CD4-positive, alpha-beta T cell (primary cell): ENCODE data around the gene ERP27. TPM values are rescaled to one million over a fixed set of nuclear protein-coding genes. Genes with fewer than 3 reads are reported as not detected.
A peak's percentile ranks its signal among the peaks of the same experiment; 100 is the strongest.

Experiments
- ATAC-seq: fragments of 200-7000 bp; cut with Tn5 transposase; one replicate; pipeline ENCODE4 v1.10.0; 2022; ENCODE audit warnings: mild to moderate bottlenecking; ENCODE audit not compliant: poor library complexity
- CTCF ChIA-PET: fragments of 350-600 bp; sonication (Branson Sonifier 250); formaldehyde crosslinking; loops from one replicate; lab custom pipeline; 2021; ENCODE audit warnings: antibody characterized with exemption, inconsistent platforms; lab: Charles Lee
- POLR2A ChIA-PET: fragments of 350-600 bp; sonication (Branson Sonifier 250); formaldehyde crosslinking; loops from one replicate; lab custom pipeline; 2021; ENCODE audit warnings: antibody characterized with exemption, inconsistent platforms; lab: Charles Lee
- DNase-seq, 14 experiments: peaks; one replicate each; pipeline ENCODE4 v3.0.0-alpha.2; 2013 to 2020; ENCODE audit warnings: mixed read lengths in 2 of 14
- H3K27ac ChIP-seq, 2 donors: one replicate each; pipeline versions ENCODE4 v1.5.1 to v1.7.0; 2013; ENCODE audit warnings: low read length in 2 of 2, low read depth in 1 of 2, mild to moderate bottlenecking in 1 of 2
- H3K27me3 ChIP-seq, 2 experiments: 1 replicate in 1 of 2; 2 replicates in 1 of 2; pipeline versions ENCODE4 v1.6.1 to v1.7.0; 2013; ENCODE audit warnings: low read length in 2 of 2, control low read depth in 1 of 2, mild to moderate bottlenecking in 1 of 2, moderate library complexity in 1 of 2; ENCODE audit not compliant: insufficient read depth in 2 of 2, control insufficient read depth in 1 of 2
- H3K36me3 ChIP-seq: one replicate; pipeline ENCODE4 v1.6.1; 2013; ENCODE audit warnings: low read length, control low read depth; ENCODE audit not compliant: insufficient read depth
- H3K4me1 ChIP-seq: one replicate; pipeline ENCODE4 v1.6.1; 2013; ENCODE audit warnings: low read length, control low read depth; ENCODE audit not compliant: insufficient read depth
- H3K4me3 ChIP-seq: one replicate; pipeline ENCODE4 v1.5.1; 2013; ENCODE audit warnings: mild to moderate bottlenecking, low read length, moderate library complexity
- H3K9me3 ChIP-seq, 2 experiments: 1 replicate in 1 of 2; 2 replicates in 1 of 2; pipeline versions ENCODE4 v1.6.1 to v1.7.0; 2013; ENCODE audit warnings: low read length in 2 of 2, mild to moderate bottlenecking in 2 of 2, control low read depth in 1 of 2, moderate library complexity in 1 of 2; ENCODE audit not compliant: control insufficient read depth in 1 of 2, insufficient read depth in 1 of 2
- H3K27ac Mint-ChIP-seq: one replicate; pipeline ENCODE4 v1.8.0; 2020; ENCODE audit warnings: mixed read lengths
- H3K27me3 Mint-ChIP-seq: one replicate; pipeline ENCODE4 v1.8.0; 2021; ENCODE audit warnings: mixed read lengths
- H3K36me3 Mint-ChIP-seq: one replicate; pipeline ENCODE4 v1.8.0; 2021; ENCODE audit warnings: low read depth, mixed read lengths
- H3K4me1 Mint-ChIP-seq: one replicate; pipeline ENCODE4 v1.8.0; 2021; ENCODE audit warnings: low read depth, mixed read lengths
- H3K4me3 Mint-ChIP-seq: one replicate; pipeline ENCODE4 v1.8.0; 2020; ENCODE audit warnings: mild to moderate bottlenecking, mixed read lengths
- H3K9me3 Mint-ChIP-seq: one replicate; pipeline ENCODE4 v1.8.0; 2020; ENCODE audit warnings: mixed read lengths
- intact Hi-C, 2 experiments: fragments of 100-400 bp; cut with DNase I in 1 of 2; cut with micrococcal nuclease in 1 of 2; formaldehyde crosslinking; loops; one replicate each; pipeline versions ENCODE4 v1.15.1 to v1.9.0; 2023 to 2025; cut with DNase I, micrococcal nuclease
- total RNA-seq, 174 experiments: library from RNA in 2 of 174; stranded (reverse) in 2 of 174; gene quantifications; one replicate each; pipeline ENCODE4 v1.2.3 and lab custom pipeline; 2021 to 2026
- TF ChIP-seq, protein P1 (sequence below): fragments of 200-600 bp; IDR thresholded peaks from one replicate; pipeline ENCODE4 v1.8.0; 2022; ENCODE audit warnings: antibody characterized with exemption, mild to moderate bottlenecking

The ERP27 gene
- total RNA-seq, 2 experiments from 2014 or later = 16.2 to 17.1 TPM

DNA sequence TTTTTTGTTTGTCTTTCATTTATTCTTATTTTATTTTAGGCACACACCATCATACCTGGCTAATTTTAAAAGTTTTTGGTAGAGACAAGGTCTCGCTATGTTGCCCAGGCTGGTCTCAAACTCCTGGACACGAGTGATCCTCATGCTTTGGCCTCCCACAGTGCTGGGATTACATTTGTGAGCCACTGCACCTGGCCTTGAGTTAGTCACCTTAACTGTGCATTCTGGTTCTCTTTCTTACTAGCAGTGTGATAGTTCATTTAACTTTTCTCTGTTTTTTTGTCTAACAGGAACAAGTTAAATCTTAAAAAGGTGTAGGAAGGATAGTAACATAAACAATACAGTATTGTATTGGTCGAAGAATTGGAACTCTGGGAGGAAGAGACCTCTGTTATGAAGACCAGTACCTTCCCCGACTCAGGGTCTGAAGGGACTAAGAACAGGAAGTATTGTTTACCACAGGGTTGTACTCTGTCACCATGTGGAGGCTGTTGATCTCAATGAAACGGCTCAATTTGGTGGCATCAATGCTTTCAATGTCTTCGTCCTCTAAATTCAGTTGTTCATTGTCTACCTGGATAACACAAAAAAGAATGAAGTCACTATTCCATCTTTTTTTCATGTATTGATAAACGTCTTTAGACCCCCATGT, 17.7 kb downstream of the ERP27 start:
- POLR2A ChIA-PET = interaction anchor here (0.9 to 2.2 kb wide), 8 partner anchors 11 to 151 kb away, joined by 3 to 9 read pairs (median 4); partner anchors contain the start of gene ERP27
- CTCF ChIA-PET = interaction anchor here (1.2 to 1.4 kb wide), 3 partner anchors 40 to 75 kb away, joined by 4 to 5 read pairs (median 4); no protein-coding TSS in a partner anchor
- Mint-ChIP-seq H3K27ac (peak overlapping the region; percentile 76), H3K4me3 (peak overlapping the region; percentile 20), H3K9me3 (no peaks in the 10 kb centered on the region), H3K36me3 (peaks cover 74% of the 10 kb centered on the region), H3K4me1 (peaks cover 27% of the 10 kb centered on the region), H3K27me3 (no peaks in the 10 kb centered on the region)
- H3K9me3 ChIP-seq = no peaks in the 10 kb centered on the region
- H3K4me3 ChIP-seq = no peak overlapping the region
- peaks cover 60% of the 10 kb centered on the region for H3K36me3 ChIP-seq
- TF ChIP-seq, protein P1, sequence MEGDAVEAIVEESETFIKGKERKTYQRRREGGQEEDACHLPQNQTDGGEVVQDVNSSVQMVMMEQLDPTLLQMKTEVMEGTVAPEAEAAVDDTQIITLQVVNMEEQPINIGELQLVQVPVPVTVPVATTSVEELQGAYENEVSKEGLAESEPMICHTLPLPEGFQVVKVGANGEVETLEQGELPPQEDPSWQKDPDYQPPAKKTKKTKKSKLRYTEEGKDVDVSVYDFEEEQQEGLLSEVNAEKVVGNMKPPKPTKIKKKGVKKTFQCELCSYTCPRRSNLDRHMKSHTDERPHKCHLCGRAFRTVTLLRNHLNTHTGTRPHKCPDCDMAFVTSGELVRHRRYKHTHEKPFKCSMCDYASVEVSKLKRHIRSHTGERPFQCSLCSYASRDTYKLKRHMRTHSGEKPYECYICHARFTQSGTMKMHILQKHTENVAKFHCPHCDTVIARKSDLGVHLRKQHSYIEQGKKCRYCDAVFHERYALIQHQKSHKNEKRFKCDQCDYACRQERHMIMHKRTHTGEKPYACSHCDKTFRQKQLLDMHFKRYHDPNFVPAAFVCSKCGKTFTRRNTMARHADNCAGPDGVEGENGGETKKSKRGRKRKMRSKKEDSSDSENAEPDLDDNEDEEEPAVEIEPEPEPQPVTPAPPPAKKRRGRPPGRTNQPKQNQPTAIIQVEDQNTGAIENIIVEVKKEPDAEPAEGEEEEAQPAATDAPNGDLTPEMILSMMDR = no peak
- no peak overlapping the region for H3K27ac ChIP-seq
- no peaks in the 10 kb centered on the region for H3K27me3 ChIP-seq
- intact Hi-C loops = loop anchor here in 1 of 2 experiments (5.0 kb wide), 1 partner anchor 38 kb away; no protein-coding TSS in a partner anchor
- peak; percentile 44 for ATAC-seq
- DNase-seq = peak in 4 of 14 experiments; percentile 20 to 35 (median 24)
- H3K4me1 ChIP-seq = peaks cover 15% of the 10 kb centered on the region

DNA sequence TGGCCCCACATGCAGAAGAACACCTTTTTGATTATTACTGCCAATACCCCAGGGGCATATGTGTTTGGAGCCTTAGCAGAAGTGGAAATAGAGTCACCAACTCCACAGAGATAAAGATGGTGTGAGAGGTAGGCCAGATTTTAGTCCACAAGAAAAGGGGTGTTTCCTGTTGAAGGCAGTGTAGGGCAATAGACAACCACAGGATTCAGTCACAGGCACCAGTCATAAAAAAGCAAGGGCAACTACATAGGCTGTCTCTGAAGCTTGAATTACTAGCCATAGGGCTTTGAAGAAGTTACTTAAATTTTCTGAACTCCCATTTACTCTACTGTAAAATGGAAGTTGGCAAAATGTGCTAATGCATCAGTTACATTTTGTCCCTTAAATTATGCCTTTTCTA, 18.9 kb downstream of the ERP27 start:
- H3K27ac ChIP-seq = no peak overlapping the region
- Mint-ChIP-seq H3K9me3 (no peaks in the 10 kb centered on the region), H3K4me1 (peaks cover 36% of the 10 kb centered on the region), H3K4me3 (no peak overlapping the region), H3K27me3 (no peaks in the 10 kb centered on the region), H3K27ac (no peak overlapping the region), H3K36me3 (peaks cover 80% of the 10 kb centered on the region)
- H3K36me3 ChIP-seq = peaks cover 70% of the 10 kb centered on the region
- ChIA-PET CTCF (interaction anchor here (1.4 kb wide), 1 partner anchor 76 kb away, joined by 4 read pairs; no protein-coding TSS in a partner anchor), POLR2A (no interaction called here)
- no peaks in the 10 kb centered on the region for H3K9me3 ChIP-seq
- DNase-seq (no peak), ATAC-seq (no peak)
- H3K27me3 ChIP-seq = no peaks in the 10 kb centered on the region
- peaks cover 15% of the 10 kb centered on the region for H3K4me1 ChIP-seq
- TF ChIP-seq, protein P1 = no peak
- intact Hi-C loops = loop anchor here in 1 of 2 experiments (10.0 kb wide), 1 partner anchor 695 kb away; no protein-coding TSS in a partner anchor
- no peak overlapping the region for H3K4me3 ChIP-seq

DNA sequence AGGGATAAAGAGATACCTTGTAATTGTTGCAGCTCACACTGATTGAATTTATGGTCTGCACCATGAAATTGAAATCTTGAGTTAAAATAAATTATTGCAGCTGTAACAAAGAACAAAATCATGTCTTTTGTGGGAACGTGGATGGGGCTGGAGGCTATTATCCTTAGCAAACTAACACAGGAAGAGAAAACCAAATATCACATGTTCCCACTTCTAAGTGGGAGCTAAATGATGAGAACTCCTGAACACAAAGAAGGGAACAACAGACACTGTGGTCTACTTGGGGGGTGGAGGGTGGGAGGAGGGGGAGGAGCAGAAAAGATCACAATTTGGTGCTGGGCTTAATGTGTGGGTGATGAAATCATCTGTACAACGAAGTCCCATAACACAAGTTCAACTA, 22.6 kb downstream of the ERP27 start:
- H3K4me3 Mint-ChIP-seq = no peak overlapping the region
- Histone ChIP-seq H3K9me3 (no peaks in the 10 kb centered on the region), H3K4me1 (peaks cover 8% of the 10 kb centered on the region), H3K36me3 (peaks cover 85% of the 10 kb centered on the region), H3K27ac (no peak overlapping the region), H3K4me3 (no peak overlapping the region), H3K27me3 (no peaks in the 10 kb centered on the region)
- POLR2A ChIA-PET = no interaction called here
- peaks cover 30% of the 10 kb centered on the region for H3K4me1 Mint-ChIP-seq
- ATAC-seq (no peak), DNase-seq (no peak)
- CTCF ChIA-PET = interaction anchor here (0.7 kb wide), 1 partner anchor 12 kb away, joined by 4 read pairs; no protein-coding TSS in a partner anchor
- H3K36me3 Mint-ChIP-seq = peaks cover 99% of the 10 kb centered on the region
- no peaks in the 10 kb centered on the region for H3K9me3 Mint-ChIP-seq
- intact Hi-C loops = loop anchor here in 1 of 2 experiments (2.0 to 10.0 kb wide), 2 partner anchors 15 to 691 kb away; no protein-coding TSS in a partner anchor
- no peaks in the 10 kb centered on the region for H3K27me3 Mint-ChIP-seq
- no peak overlapping the region for H3K27ac Mint-ChIP-seq
- TF ChIP-seq, protein P1 = no peak
